Ectodermal cell (in vitro differentiated cells): ENCODE measurements around the gene KAT5. TPM values are rescaled to one million over a fixed set of nuclear protein-coding genes. Genes with fewer than 3 reads are reported as not detected.
A peak's percentile ranks its signal among the peaks of the same experiment; 100 is the strongest.
"Not testable (repeated sequence)": the region's sequence is repeated elsewhere in the genome, so short reads cannot be mapped to it uniquely, and the experiment has no call there.

Experiments
- H3K27ac ChIP-seq: 2 replicates; pipeline ENCODE4 v1.7.0; 2013; ENCODE audit warnings: mild to moderate bottlenecking, low read depth, low read length; ENCODE audit not compliant: insufficient read depth, poor library complexity, severe bottlenecking
- H3K27me3 ChIP-seq: 2 replicates; pipeline ENCODE4 v1.7.0; 2013; ENCODE audit warnings: mild to moderate bottlenecking, low read length; ENCODE audit not compliant: insufficient read depth, control insufficient read depth, poor library complexity, severe bottlenecking
- H3K36me3 ChIP-seq: one replicate; pipeline ENCODE4 v1.7.0; 2013; ENCODE audit warnings: low read length; ENCODE audit not compliant: control insufficient read depth, insufficient read depth
- H3K4me1 ChIP-seq: one replicate; pipeline ENCODE4 v1.7.0; 2013; ENCODE audit warnings: low read length; ENCODE audit not compliant: control insufficient read depth, insufficient read depth
- H3K4me3 ChIP-seq: 2 replicates; pipeline ENCODE4 v1.7.0; 2013; ENCODE audit warnings: low read depth, low read length, control low read depth; ENCODE audit not compliant: insufficient read depth
- H3K9me3 ChIP-seq: 2 replicates; pipeline ENCODE4 v1.7.0; 2013; ENCODE audit warnings: mild to moderate bottlenecking, low read length, moderate library complexity; ENCODE audit not compliant: control insufficient read depth
- WGBS, 2 experiments: methylation state at CpG; one replicate each; pipeline ENCODE4 v1.1.7; 2013; ENCODE audit warnings: missing lambda C conversion rate in 2 of 2; 5-methylcytosine and 5-hydroxymethylcytosine counted together
- polyA plus RNA-seq, 4 experiments: library from polyadenylated mRNA; stranded (reverse); fragments of 50-300 nt; gene quantifications; one replicate each; pipeline ENCODE4 v1.2.3, GENCODE V29; 2013

The KAT5 gene
- polyA plus RNA-seq (2013, experiment 1 of 4): 49.9 TPM
- 46.7 TPM for polyA plus RNA-seq (2013, experiment 2 of 4)
- 41.9 TPM for polyA plus RNA-seq (2013, experiment 3 of 4)
- 47.7 TPM for polyA plus RNA-seq (2013, experiment 4 of 4)

DNA sequence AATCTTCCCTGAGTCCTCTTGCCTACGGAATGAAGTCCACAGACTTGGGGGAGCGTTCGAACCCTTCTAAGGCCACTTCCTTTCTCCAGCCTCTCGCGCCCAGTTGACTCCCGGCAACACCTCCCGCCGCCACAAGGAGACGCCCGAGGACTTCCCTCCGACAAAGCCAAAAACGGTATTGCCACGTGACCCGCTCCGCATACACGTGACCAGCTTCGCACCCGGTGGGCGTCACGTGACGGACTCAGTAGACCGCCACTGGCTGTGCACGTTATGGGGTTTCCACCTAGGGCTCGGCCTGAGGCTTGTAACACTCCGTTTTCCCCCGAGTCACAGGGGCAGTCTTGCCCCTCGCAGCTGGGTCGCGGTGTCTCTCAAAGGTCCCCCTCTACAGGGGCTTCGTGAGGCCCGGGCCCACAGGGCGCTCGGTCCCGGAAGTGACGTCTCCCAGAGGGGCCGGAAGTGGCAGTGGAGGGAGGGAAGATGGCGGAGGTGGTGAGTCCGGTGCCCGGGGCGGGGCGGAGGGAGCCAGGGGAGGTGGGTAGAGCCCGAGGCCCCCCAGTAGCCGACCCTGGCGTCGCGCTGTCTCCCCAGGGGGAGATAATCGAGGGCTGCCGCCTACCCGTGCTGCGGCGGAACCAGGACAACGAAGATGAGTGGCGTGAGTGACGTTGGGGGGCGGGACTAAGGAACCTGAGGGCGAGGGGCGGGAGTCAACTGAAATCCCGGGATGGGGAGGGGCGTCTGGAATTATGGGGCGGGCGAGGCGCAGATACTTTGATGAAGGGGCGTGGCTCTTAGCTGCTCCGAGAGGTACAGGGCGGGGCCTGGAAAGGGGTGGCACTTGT, at the start of gene KAT5:
KAT5 (plus strand) TSS at position 468 of the 848 bp plus-strand sequence; CDS start at position 484, 16 bp downstream.
- Histone ChIP-seq H3K27me3 (peaks cover 8% of the 10 kb centered on the region), H3K4me1 (peaks cover 3% of the 10 kb centered on the region), H3K27ac (peak within 1 kb of the TSS; percentile 89), H3K4me3 (peak within 1 kb of the TSS; percentile 83), H3K36me3 (peaks cover 22% of the 10 kb centered on the region), H3K9me3 (no peaks in the 10 kb centered on the region)
- WGBS, 2 experiments: 1% methylated on average over 65 of the region's 65 CpGs

DNA sequence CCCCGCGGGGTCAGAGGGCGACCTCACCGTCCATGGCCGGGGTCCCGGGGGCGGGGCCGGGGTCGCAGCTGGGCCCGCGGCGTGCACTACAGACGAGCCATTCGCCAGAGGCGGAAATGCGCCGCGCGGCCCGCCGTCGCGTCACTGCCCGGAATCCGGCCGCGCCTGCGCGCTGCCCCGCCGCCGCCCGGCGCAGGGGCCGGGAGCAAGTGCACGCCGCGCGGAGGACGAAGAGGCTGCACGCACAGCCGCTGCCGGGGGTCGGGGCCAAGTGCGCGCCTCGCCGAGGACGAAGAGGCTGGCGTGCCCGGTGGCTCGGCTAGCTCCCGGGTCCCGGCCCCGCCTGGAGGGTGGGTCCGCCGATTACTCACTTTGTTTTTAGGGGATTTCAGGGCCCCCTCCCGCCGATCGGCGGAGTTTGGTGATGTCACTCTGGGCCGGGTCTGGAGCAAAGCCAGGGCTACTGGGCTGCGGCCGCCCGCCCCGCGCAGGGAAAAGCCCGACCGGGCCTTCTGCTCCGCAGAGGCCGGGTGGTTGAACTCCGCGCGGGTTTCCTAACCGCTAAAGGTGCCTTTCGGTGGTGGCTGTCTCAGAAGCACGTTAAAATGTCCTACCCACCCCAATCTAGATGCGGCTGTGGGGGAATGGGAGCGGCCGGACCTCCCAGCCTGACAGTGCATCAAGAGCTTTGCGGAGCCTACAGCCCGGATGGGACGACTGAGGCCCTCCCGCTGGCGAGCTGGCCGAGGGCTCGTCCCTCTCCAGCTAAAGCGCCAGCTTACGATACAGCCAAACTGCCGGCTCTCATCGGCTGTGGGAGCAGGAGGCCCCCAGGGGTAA, 49.0 kb upstream of the KAT5 start, which contains the start of gene RELA:
RELA (minus strand) TSS at position 118 of the 840 bp plus-strand sequence; CDS start at position 34, 84 bp downstream.
- Histone ChIP-seq H3K27ac (peak within 1 kb of the TSS; percentile 89), H3K4me1 (peaks cover 4% of the 10 kb centered on the region), H3K9me3 (no peaks in the 10 kb centered on the region), H3K27me3 (no peaks in the 10 kb centered on the region), H3K4me3 (peak within 1 kb of the TSS; percentile 93), H3K36me3 (peaks cover 16% of the 10 kb centered on the region)
- 0% methylated on average over 91 of the region's 91 CpGs for WGBS, 2 experiments

DNA sequence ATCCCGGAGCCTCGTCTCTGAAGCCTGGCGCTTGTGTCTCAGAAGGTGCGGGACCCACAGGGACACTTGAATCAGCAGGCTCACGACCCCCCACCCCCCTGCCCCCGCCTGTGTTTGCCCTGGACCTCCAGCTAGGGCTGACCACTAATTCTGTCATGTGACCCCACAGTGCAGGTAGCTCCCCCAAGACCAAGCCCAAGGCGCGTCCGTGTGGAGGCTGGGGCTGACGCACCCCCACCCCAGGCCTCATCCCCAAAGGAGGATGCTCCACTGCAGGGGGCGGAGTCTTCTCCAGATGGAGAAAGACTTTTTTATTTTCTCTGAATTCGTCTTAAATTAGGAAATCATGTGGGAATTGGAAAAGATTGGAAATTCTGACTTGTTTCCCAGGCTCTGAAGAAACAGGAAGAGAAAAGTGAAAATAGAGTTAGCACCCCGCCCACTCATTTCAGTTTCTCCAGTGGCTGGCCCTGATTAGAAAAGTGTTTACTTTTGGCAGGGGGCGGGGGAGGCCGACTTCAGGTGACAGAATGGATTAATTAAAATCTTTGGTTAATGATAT, 48.3 kb upstream of the KAT5 start:
- 15 to 22% methylated on average over 14 to 15 of the region's 15 CpGs for WGBS, 2 experiments
- Histone ChIP-seq H3K4me3 (peak overlapping the region; percentile 93), H3K27ac (peak overlapping the region; percentile 89), H3K9me3 (no peaks in the 10 kb centered on the region), H3K4me1 (peaks cover 4% of the 10 kb centered on the region), H3K27me3 (no peaks in the 10 kb centered on the region), H3K36me3 (peaks cover 9% of the 10 kb centered on the region)

DNA sequence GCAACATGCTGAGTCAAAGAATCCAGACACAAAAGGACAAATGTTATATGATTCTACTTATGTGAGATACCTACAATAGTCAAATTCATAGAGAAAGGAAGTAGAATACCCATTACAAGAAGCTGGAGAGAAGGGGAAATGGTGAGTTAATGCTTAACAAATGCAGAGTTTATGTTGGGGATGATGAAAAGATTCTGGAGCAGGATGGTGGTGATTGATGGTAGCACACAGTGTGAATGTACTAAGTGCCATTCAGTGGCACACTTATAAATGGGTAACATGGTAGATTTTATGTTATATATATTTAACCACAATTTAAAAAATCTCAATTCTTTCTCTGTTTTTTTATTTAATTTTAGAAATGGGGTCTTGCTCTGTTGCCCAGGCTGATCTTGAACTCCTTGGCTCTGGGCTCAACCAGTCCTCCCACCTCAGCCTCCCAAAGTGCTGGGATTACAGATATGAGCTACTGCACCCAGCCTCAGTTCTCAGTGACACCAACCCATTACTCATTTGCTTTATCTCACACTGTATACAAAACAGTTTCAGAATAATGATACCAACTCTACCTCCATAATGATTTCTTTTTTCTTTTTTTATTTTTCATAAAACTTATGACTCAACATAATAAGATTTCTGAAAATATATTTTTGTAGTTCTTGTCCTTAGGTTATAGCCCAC, 39.7 kb upstream of the KAT5 start:
- H3K27me3 ChIP-seq: no peaks in the 10 kb centered on the region
- H3K4me3 ChIP-seq: no peak overlapping the region
- H3K4me1 ChIP-seq: no peaks in the 10 kb centered on the region
- H3K9me3 ChIP-seq: no peaks in the 10 kb centered on the region
- no peaks in the 10 kb centered on the region for H3K36me3 ChIP-seq
- no peak overlapping the region for H3K27ac ChIP-seq

DNA sequence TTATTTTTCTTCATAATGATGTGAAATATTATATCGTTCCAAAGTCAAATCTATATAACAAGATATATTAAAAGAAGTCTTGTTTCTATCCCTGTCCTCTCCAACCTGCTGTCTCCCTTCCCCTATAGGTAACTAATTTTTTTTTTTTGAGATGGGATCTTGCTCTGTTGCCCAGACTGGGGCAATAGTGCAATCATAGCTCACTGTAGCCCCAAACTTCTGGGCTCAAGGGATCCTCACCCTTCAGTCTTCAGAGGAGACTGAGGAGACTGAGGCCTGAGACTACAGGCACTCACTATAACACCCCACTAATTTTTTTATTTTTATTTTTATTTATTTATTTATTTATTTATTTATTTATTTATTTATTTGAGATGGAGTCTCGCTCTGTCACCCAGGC, 39.1 kb upstream of the KAT5 start:
- Histone ChIP-seq H3K27ac (no peak overlapping the region), H3K4me1 (no peaks in the 10 kb centered on the region), H3K4me3 (no peak overlapping the region), H3K9me3 (no peaks in the 10 kb centered on the region), H3K36me3 (no peaks in the 10 kb centered on the region), H3K27me3 (no peaks in the 10 kb centered on the region)
- WGBS, 2 experiments: 100% methylated on average over 1 of the region's 2 CpGs; no CpG with 5 or more reads in 1 of the 2 experiments

DNA sequence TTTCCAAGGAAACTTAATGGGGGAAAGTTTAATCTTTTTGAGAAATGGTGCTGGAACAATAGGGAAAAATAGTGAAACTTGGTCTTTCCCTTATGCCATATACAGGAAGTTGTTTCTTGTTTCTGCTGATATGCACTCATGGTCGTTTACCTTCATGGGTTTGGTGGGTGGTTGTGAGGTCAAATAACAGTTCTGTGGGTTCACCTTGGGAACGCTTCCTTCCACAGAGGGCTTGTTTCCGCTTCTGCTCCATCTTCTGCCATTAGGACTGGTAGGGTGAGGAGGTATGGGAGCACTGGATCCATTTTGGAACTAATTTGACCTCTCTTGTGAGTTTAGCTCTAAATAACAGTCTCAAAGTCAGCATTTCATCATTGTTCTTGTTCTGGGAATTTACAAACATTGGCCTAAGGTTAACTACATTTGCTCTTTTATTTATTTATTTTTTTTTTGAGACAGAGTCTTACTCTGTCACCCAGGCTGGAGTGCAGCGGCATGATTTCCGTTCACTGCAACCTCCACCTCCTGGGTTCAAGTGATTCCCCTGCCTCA, 31.8 kb upstream of the KAT5 start:
- WGBS, 2 experiments: 81 to 87% methylated on average over 5 of the region's 5 CpGs
- H3K4me3 ChIP-seq: no peak overlapping the region
- H3K4me1 ChIP-seq: no peaks in the 10 kb centered on the region
- no peaks in the 10 kb centered on the region for H3K36me3 ChIP-seq
- H3K9me3 ChIP-seq: no peaks in the 10 kb centered on the region
- H3K27ac ChIP-seq: no peak overlapping the region
- H3K27me3 ChIP-seq: no peaks in the 10 kb centered on the region

DNA sequence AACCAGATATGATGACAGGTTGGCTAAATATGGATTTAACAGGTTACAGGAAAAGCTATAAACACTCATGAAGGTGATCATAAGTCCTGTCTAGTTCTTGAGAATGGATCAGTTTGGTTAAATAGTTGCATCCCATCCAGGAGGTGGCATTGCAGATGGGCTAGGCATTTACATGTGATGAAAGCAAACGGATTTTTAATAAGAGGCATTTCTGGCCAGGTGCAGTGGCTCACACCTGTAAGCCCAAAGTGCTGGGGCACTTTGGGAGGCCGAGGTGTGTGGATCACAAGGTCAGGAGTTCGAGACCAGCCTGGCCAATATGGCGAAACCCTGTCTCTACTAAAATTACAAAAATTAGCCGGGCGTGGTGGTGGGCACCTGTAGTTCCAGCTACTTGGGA, 28.6 kb upstream of the KAT5 start:
- H3K4me3 ChIP-seq, H3K36me3 ChIP-seq, H3K4me1 ChIP-seq, H3K9me3 ChIP-seq, H3K27me3 ChIP-seq, H3K27ac ChIP-seq: not testable (repeated sequence)
- 81 to 90% methylated on average over 6 of the region's 6 CpGs for WGBS, 2 experiments

DNA sequence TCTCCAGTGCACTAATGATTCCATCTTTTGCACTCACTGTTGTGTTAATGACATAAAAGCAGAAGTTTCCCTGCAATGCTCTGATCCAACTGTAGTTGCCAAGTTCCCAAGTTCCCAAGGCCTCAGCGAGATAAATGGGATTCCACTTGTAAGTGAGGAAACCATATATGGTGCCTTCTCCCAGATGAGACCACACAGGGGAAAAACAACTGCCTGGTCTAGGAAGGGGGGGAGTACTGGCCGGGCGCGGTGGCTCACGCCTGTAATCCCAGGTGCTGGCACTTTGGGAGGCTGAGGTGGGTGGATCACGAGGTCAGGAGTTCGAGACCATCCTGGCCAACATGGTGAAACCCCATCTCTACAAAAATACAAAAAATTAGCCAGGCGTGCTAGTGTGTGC, 26.1 kb upstream of the KAT5 start:
- H3K36me3 ChIP-seq: no peaks in the 10 kb centered on the region
- no peaks in the 10 kb centered on the region for H3K27me3 ChIP-seq
- H3K4me3 ChIP-seq: no peak overlapping the region
- no peaks in the 10 kb centered on the region for H3K4me1 ChIP-seq
- no peak overlapping the region for H3K27ac ChIP-seq
- WGBS, 2 experiments: 85 to 86% methylated on average over 8 of the region's 8 CpGs
- H3K9me3 ChIP-seq: no peaks in the 10 kb centered on the region

DNA sequence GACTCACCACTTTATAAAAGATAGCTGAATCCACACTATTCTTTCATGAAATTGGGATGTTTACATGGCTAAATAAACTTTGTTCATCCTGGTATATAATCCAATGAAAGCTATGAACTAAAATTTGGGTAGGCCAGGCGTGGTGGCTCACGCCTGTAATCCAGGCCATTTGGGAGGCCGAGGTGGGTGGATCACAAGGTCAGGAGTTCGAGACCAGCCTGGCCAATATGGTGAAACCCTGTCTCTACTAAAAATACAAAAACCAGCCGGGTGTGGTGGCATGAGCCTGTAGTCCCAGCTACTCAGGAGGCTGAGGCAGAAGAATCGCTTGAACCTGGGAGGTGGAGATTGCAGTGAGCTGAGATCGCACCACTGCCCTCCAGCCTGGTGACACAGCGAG, 20.2 kb upstream of the KAT5 start:
- H3K4me3 ChIP-seq, H3K4me1 ChIP-seq, H3K27me3 ChIP-seq, H3K36me3 ChIP-seq, H3K27ac ChIP-seq, H3K9me3 ChIP-seq: not testable (repeated sequence)
- WGBS, 2 experiments: 92 to 94% methylated on average over 8 of the region's 8 CpGs
